ENCODE data around the gene KIAA1210. TPM values are rescaled to one million over a fixed set of nuclear protein-coding genes. Genes with fewer than 3 reads are reported as not detected.

The KIAA1210 gene
- total and polyA plus RNA-seq, 2 donors (not counting 1 experiment from before 2014, with no cell fraction given) = not detected

- Histone ChIP-seq H3K9me3 (ENCODE audit: control insufficient read depth, insufficient read depth, low read depth, low read length) (no peaks in the 10 kb centered on the region), H3K27me3 (ENCODE audit: control insufficient read depth, insufficient read depth, low read length) (no peaks in the 10 kb centered on the region), H3K4me2 (ENCODE audit: extremely low read depth, insufficient read depth, low read length) (no peak overlapping the region), H3K4me1 (ENCODE audit: control insufficient read depth, extremely low read depth, insufficient read depth, low read length) (no peaks in the 10 kb centered on the region), H3K79me2 (ENCODE audit: control insufficient read depth, insufficient read depth, low read length) (no peaks in the 10 kb centered on the region), H3K36me3 (ENCODE audit: control insufficient read depth, insufficient read depth, low read length) (no peaks in the 10 kb centered on the region), H4K20me1 (ENCODE audit: control insufficient read depth, extremely low read depth, insufficient read depth, low read length) (no peaks in the 10 kb centered on the region), H3K27ac (ENCODE audit: insufficient read depth, low read length) (no peak overlapping the region), H3K4me3 (replicated peaks in 1 of 4; ENCODE audit: control extremely low read depth in 1 of 4, insufficient read depth in 1 of 4, low read depth in 3 of 4, low read length in 4 of 4) (no peak overlapping the region), H3K9ac (ENCODE audit: insufficient read depth, low read length) (no peak overlapping the region), H2AFZ (ENCODE audit: low read length) (no peak overlapping the region)
- no peak for TF ChIP-seq CTCF (conservative IDR thresholded peaks at IDR 0.05 in 1 of 2, IDR thresholded peaks at IDR 0.05 in 1 of 2; ENCODE audit: low read depth in 1 of 2, low read length in 2 of 2)
- TF ChIP-seq EZH2 (IDR thresholded peaks at IDR 0.05; ENCODE audit: low read length, missing control alignments) = no peak
- no peak for DNase-seq (ENCODE audit: low read depth in 2 of 2)
These were observed 40.5 kb upstream of the KIAA1210 start for GRCh38 chrX:119168104-119168503.

GRCh38 chrX:119158226-119158625 lies 30.6 kb upstream of the KIAA1210 start:
- no peak for DNase-seq (ENCODE audit: low read depth in 2 of 2)
- TF ChIP-seq EZH2 (IDR thresholded peaks at IDR 0.05; ENCODE audit: low read length, missing control alignments) (no peak), CTCF (conservative IDR thresholded peaks at IDR 0.05 in 1 of 2, IDR thresholded peaks at IDR 0.05 in 1 of 2; ENCODE audit: low read depth in 1 of 2, low read length in 2 of 2) (no peak)
- no peak overlapping the region for H2AFZ ChIP-seq (ENCODE audit: low read length)
- no peak overlapping the region for H3K4me2 ChIP-seq (ENCODE audit: extremely low read depth, insufficient read depth, low read length)
- no peak overlapping the region for H3K4me3 ChIP-seq (replicated peaks in 1 of 4; ENCODE audit: control extremely low read depth in 1 of 4, insufficient read depth in 1 of 4, low read depth in 3 of 4, low read length in 4 of 4)
- no peaks in the 10 kb centered on the region for H3K79me2 ChIP-seq (ENCODE audit: control insufficient read depth, insufficient read depth, low read length)
- no peaks in the 10 kb centered on the region for H3K9me3 ChIP-seq (ENCODE audit: control insufficient read depth, insufficient read depth, low read depth, low read length)
- H3K9ac ChIP-seq (ENCODE audit: insufficient read depth, low read length) = no peak overlapping the region
- H3K27ac ChIP-seq (ENCODE audit: insufficient read depth, low read length) = no peak overlapping the region
- H3K36me3 ChIP-seq (ENCODE audit: control insufficient read depth, insufficient read depth, low read length) = no peaks in the 10 kb centered on the region
- no peaks in the 10 kb centered on the region for H3K4me1 ChIP-seq (ENCODE audit: control insufficient read depth, extremely low read depth, insufficient read depth, low read length)
- no peaks in the 10 kb centered on the region for H3K27me3 ChIP-seq (ENCODE audit: control insufficient read depth, insufficient read depth, low read length)
- no peaks in the 10 kb centered on the region for H4K20me1 ChIP-seq (ENCODE audit: control insufficient read depth, extremely low read depth, insufficient read depth, low read length)

GRCh38 chrX:119156241-119156640 lies 28.6 kb upstream of the KIAA1210 start:
- H3K79me2 ChIP-seq (ENCODE audit: control insufficient read depth, insufficient read depth, low read length) = no peaks in the 10 kb centered on the region
- no peak overlapping the region for H3K9ac ChIP-seq (ENCODE audit: insufficient read depth, low read length)
- H3K27me3 ChIP-seq (ENCODE audit: control insufficient read depth, insufficient read depth, low read length) = no peaks in the 10 kb centered on the region
- H3K9me3 ChIP-seq (ENCODE audit: control insufficient read depth, insufficient read depth, low read depth, low read length) = no peaks in the 10 kb centered on the region
- H4K20me1 ChIP-seq (ENCODE audit: control insufficient read depth, extremely low read depth, insufficient read depth, low read length) = no peaks in the 10 kb centered on the region
- H3K4me3 ChIP-seq (replicated peaks in 1 of 4; ENCODE audit: control extremely low read depth in 1 of 4, insufficient read depth in 1 of 4, low read depth in 3 of 4, low read length in 4 of 4) = no peak overlapping the region
- H3K4me1 ChIP-seq (ENCODE audit: control insufficient read depth, extremely low read depth, insufficient read depth, low read length) = no peaks in the 10 kb centered on the region
- H3K36me3 ChIP-seq (ENCODE audit: control insufficient read depth, insufficient read depth, low read length) = no peaks in the 10 kb centered on the region
- no peak overlapping the region for H3K4me2 ChIP-seq (ENCODE audit: extremely low read depth, insufficient read depth, low read length)
- no peak for DNase-seq (ENCODE audit: low read depth in 2 of 2)
- no peak overlapping the region for H2AFZ ChIP-seq (ENCODE audit: low read length)
- no peak for TF ChIP-seq EZH2 (IDR thresholded peaks at IDR 0.05; ENCODE audit: low read length, missing control alignments)
- no peak for TF ChIP-seq CTCF (conservative IDR thresholded peaks at IDR 0.05 in 1 of 2, IDR thresholded peaks at IDR 0.05 in 1 of 2; ENCODE audit: low read depth in 1 of 2, low read length in 2 of 2)
- H3K27ac ChIP-seq (ENCODE audit: insufficient read depth, low read length) = no peak overlapping the region

Measured in fibroblast of lung (primary cell).